Spleen (tissue), 11 donors: ENCODE measurements around the gene NFATC1. TPM values are rescaled to one million over a fixed set of nuclear protein-coding genes. Genes with fewer than 3 reads are reported as not detected.

Source experiments
- DNase-seq: peaks from one replicate; pipeline ENCODE4 v3.0.0-alpha.2; 2020
- H3K27ac ChIP-seq, 8 donors: fragments of 200-600 bp; sonication (generic) in 7 of 8; 1 replicate in 4 of 8; 2 replicates in 4 of 8; pipeline versions ENCODE4 v1.5.0 to v1.8.0; 2016 to 2021; ENCODE audit warnings: inconsistent platforms in 4 of 8, mild to moderate bottlenecking in 4 of 8, moderate library complexity in 1 of 8
- H3K27me3 ChIP-seq, 7 donors: fragments of 200-600 bp; sonication (generic) in 6 of 7; replicated peaks in 1 of 7; 1 replicate in 4 of 7; 2 replicates in 3 of 7; pipeline versions ENCODE4 v1.5.0 to v1.8.0; 2016 to 2021; ENCODE audit warnings: inconsistent platforms in 3 of 7, mild to moderate bottlenecking in 1 of 7
- H3K36me3 ChIP-seq, 6 donors: fragments of 200-600 bp; sonication (generic) in 5 of 6; 1 replicate in 4 of 6; 2 replicates in 2 of 6; pipeline versions ENCODE4 v1.5.0 to v1.8.0; 2016 to 2021; ENCODE audit warnings: inconsistent platforms in 2 of 6
- H3K4me1 ChIP-seq, 6 donors: fragments of 200-600 bp; sonication (generic) in 5 of 6; 1 replicate in 3 of 6; 2 replicates in 3 of 6; pipeline versions ENCODE4 v1.5.0 to v1.8.0; 2016 to 2021; ENCODE audit warnings: inconsistent platforms in 3 of 6
- H3K4me3 ChIP-seq, 8 donors: fragments of 200-600 bp; sonication (generic) in 7 of 8; 1 replicate in 4 of 8; 2 replicates in 4 of 8; pipeline versions ENCODE4 v1.5.0 to v1.8.0; 2016 to 2021; ENCODE audit warnings: inconsistent platforms in 4 of 8, mild to moderate bottlenecking in 4 of 8, moderate library complexity in 2 of 8
- H3K9me3 ChIP-seq, 8 donors: fragments of 200-600 bp; sonication (generic) in 7 of 8; 1 replicate in 4 of 8; 2 replicates in 4 of 8; pipeline versions ENCODE4 v1.5.0 to v1.8.0; 2016 to 2021; ENCODE audit warnings: inconsistent platforms in 4 of 8
- POLR2A ChIP-seq, 3 donors: fragments of 450-650 bp; IDR thresholded peaks; one replicate each; pipeline ENCODE4 v1.5.1; 2017; ENCODE audit warnings: antibody characterized with exemption in 3 of 3, mild to moderate bottlenecking in 1 of 3
- POLR2AphosphoS5 ChIP-seq, 3 donors: sonication (generic); formaldehyde crosslinking; IDR thresholded peaks; one replicate each; pipeline ENCODE4 v1.5.1; 2017; ENCODE audit warnings: antibody characterized with exemption in 3 of 3
- WGBS, 5 donors: extraction: QIAGEN DNeasy Blood & Tissue Kit in 3 of 5; methylation state at CpG; one replicate each; pipeline versions ENCODE4 v1.1.5 to v1.1.7; 2013 to 2018; 5-methylcytosine and 5-hydroxymethylcytosine counted together
- intact Hi-C: fragments of 100-400 bp; cut with DNase I; formaldehyde crosslinking; loops from one replicate; pipeline ENCODE4 v1.15.0; 2023; ENCODE audit warnings: low total_unique reads
- polyA plus RNA-seq, 3 donors: library from polyadenylated mRNA; stranded (reverse); fragments of 200-250 nt; gene quantifications; one replicate each; pipeline ENCODE4 v1.2.1, GENCODE V29; 2013
- total RNA-seq, 7 donors: library from RNA; depleted of rRNA in 3 of 7; stranded (reverse); fragments of >200 nt in 3 of 7; fragmentation: NEBNext Ultra II Directional in 4 of 7; extraction: Animal tissue kit (Norgen Biotek cat#: 25700) in 4 of 7; gene quantifications; one replicate each; pipeline versions ENCODE4 v1.1.0 to v1.2.1, GENCODE V29; 2016 to 2021
- TF ChIP-seq, protein P1 (sequence below), 11 experiments: fragments of 200-600 bp in 7 of 11; fragments of 450-650 bp in 4 of 11; sonication (generic) in 4 of 11; IDR thresholded peaks in 8 of 11; conservative IDR thresholded peaks in 3 of 11; 1 replicate in 7 of 11; 2 replicates in 4 of 11; pipeline versions ENCODE4 v1.4.0 to v1.8.0; 2016 to 2021; ENCODE audit warnings: antibody characterized with exemption in 11 of 11, inconsistent platforms in 4 of 11, mild to moderate bottlenecking in 1 of 11
- donor health status: healthy with polysubstance abuse.
- donor health status: DM: no; HTN: no; CAD: no; lungs with moderate emphysema.
- donor health status: DM: no; HTN: no; CAD: no.
- donor health status: Bipolar disorder and iron deficiency.
- donor health status: healthy.
- donor health status: DM: no; HTN: no; CAD: no.
- donor health status: DM: yes; HTN: yes; CAD: no.

NFATC1 gene
- total and polyA plus RNA-seq, 10 donors = 20.7 to 64.9 (median 47.4) TPM

DNA sequence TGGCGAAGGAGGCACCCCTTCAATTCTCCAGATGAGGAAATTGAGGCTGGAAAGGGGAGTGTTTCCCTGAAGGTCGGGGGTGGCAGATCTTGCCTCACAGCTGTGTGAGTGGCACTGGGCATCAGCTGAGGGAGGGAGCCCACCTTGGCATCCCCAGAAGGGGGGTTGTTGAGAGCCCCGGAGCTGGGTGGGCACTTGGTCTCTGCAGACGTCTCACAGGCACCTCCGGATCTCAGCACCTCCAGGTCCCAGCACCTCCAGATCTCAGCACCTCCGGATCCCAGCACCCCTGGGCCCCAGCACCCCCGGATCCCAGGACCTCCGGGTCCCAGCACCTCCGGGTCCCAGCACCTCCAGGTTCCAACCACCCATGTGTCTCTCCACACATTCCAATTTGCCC, 137.9 kb downstream of the NFATC1 start:
- Histone ChIP-seq H3K27me3 (no peaks in the 10 kb centered on the region), H3K9me3 (peaks cover 0 to 8% (median 2%) of the 10 kb centered on the region in 8 donors), H3K4me1 (peaks cover 0 to 13% (median 0%) of the 10 kb centered on the region in 6 donors), H3K4me3 (no peak overlapping the region), H3K36me3 (peaks cover 0 to 34% (median 6%) of the 10 kb centered on the region in 6 donors), H3K27ac (no peak overlapping the region)
- WGBS, 5 donors = 87 to 92% (median 92%) methylated on average over 7 to 9 of the region's 9 CpGs
- TF ChIP-seq POLR2A (IDR thresholded peaks at IDR 0.05) (no peak), POLR2AphosphoS5 (IDR thresholded peaks at IDR 0.05) (no peak)
- TF ChIP-seq, protein P1, sequence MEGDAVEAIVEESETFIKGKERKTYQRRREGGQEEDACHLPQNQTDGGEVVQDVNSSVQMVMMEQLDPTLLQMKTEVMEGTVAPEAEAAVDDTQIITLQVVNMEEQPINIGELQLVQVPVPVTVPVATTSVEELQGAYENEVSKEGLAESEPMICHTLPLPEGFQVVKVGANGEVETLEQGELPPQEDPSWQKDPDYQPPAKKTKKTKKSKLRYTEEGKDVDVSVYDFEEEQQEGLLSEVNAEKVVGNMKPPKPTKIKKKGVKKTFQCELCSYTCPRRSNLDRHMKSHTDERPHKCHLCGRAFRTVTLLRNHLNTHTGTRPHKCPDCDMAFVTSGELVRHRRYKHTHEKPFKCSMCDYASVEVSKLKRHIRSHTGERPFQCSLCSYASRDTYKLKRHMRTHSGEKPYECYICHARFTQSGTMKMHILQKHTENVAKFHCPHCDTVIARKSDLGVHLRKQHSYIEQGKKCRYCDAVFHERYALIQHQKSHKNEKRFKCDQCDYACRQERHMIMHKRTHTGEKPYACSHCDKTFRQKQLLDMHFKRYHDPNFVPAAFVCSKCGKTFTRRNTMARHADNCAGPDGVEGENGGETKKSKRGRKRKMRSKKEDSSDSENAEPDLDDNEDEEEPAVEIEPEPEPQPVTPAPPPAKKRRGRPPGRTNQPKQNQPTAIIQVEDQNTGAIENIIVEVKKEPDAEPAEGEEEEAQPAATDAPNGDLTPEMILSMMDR (IDR thresholded peaks at IDR 0.05 in 8 of 11, conservative IDR thresholded peaks at IDR 0.05 in 3 of 11) = no peak
- no peak for DNase-seq
- intact Hi-C loops = loop anchor here (5.0 kb wide), 1 partner anchor 151 kb away; no protein-coding TSS in a partner anchor

DNA sequence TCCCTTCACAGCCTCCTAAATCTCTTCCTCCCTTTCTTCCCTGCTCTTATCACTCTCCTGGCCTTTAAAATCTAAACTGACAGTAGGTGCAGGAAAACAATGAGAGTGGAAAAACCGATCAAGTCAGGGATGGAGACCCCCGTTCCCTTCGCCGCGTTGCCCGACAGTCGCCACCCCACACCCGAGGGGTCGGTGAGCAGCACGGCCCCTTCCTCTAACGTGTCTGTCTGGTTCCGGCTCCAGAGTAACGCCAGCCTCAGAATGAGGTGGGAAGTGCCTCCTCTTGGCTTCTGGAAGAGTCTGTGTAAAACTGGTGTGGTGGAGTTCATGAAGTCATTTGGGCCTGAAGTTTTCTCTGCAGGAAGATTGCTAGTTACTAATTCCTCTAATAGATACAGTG, 138.6 kb downstream of the NFATC1 start:
- H3K4me3 ChIP-seq = no peak overlapping the region
- DNase-seq = peak; percentile 66
- H3K9me3 ChIP-seq = peaks cover 0 to 8% (median 2%) of the 10 kb centered on the region in 8 donors
- WGBS, 5 donors = 81 to 91% (median 86%) methylated on average over 13 of the region's 13 CpGs
- peaks cover 0 to 6% (median 0%) of the 10 kb centered on the region in 6 donors for H3K4me1 ChIP-seq
- H3K36me3 ChIP-seq = peaks cover 0 to 26% (median 1%) of the 10 kb centered on the region in 6 donors
- no peak overlapping the region for H3K27ac ChIP-seq
- TF ChIP-seq POLR2AphosphoS5 (IDR thresholded peaks at IDR 0.05) = no peak
- TF ChIP-seq, protein P1 (IDR thresholded peaks at IDR 0.05 in 8 of 11, conservative IDR thresholded peaks at IDR 0.05 in 3 of 11) = no peak
- no peak for TF ChIP-seq POLR2A (IDR thresholded peaks at IDR 0.05)
- intact Hi-C loops = loop anchor here (5.0 kb wide), 1 partner anchor 152 kb away; no protein-coding TSS in a partner anchor
- no peaks in the 10 kb centered on the region for H3K27me3 ChIP-seq

DNA sequence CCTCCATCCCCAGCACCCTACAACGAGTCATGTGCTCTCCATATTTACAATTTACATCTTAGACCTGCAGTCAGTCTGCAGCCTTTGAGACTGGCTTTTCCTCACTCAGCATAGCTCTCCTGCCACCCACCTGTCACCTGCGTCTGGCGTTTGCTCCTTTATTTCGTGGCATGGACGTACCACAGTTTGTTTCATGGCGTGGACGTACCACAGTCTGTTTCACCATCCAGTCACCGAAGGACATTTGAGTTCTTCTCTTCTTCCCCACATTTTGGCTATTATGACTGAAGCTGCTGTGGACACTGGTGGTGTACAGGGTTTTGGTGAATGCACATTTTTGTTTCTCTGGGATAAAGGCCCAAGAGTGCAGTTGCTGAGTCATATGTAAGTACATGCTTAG, 142.0 kb downstream of the NFATC1 start:
- TF ChIP-seq, protein P1 (IDR thresholded peaks at IDR 0.05 in 8 of 11, conservative IDR thresholded peaks at IDR 0.05 in 3 of 11) = no peak
- 92 to 96% (median 94%) methylated on average over 8 of the region's 8 CpGs for WGBS, 5 donors
- no peak for DNase-seq

DNA sequence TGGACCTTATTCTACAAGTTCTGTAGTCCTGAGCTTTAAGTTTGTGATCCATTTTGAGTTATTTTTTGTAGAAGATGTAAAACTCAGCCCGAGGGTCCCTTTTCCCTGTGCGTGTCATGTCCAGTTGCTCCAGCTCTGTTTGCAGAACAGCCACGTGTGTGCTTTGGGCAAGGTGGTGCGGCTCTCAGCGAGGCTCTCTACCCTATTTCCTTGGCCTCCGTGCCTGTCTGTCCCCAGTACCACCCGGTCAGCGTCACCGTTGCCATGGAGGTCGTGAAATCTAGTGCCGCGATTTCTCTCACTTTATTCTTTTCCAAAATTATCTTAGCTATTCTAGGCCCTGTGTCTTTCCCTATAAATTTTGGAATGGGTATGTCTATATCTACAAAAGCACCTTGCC, 142.9 kb downstream of the NFATC1 start:
- Histone ChIP-seq H3K4me1 (no peaks in the 10 kb centered on the region), H3K4me3 (no peak overlapping the region), H3K27ac (no peak overlapping the region), H3K9me3 (peaks cover 0 to 8% (median 2%) of the 10 kb centered on the region in 8 donors), H3K36me3 (no peaks in the 10 kb centered on the region), H3K27me3 (no peaks in the 10 kb centered on the region)
- intact Hi-C loops = no loop called here
- DNase-seq = no peak
- TF ChIP-seq, protein P1 (IDR thresholded peaks at IDR 0.05 in 8 of 11, conservative IDR thresholded peaks at IDR 0.05 in 3 of 11) = no peak
- TF ChIP-seq POLR2A (IDR thresholded peaks at IDR 0.05) (no peak), POLR2AphosphoS5 (IDR thresholded peaks at IDR 0.05) (no peak)
- WGBS, 5 donors = 91 to 98% (median 93%) methylated on average over 12 of the region's 12 CpGs

More for the DNA sequence above, 142.0 kb downstream of the NFATC1 start:
- H3K27ac ChIP-seq = no peak overlapping the region
- peaks cover 0 to 8% (median 2%) of the 10 kb centered on the region in 8 donors for H3K9me3 ChIP-seq
- H3K4me3 ChIP-seq = no peak overlapping the region
- H3K36me3 ChIP-seq = peaks cover 0 to under 1% (median 0%) of the 10 kb centered on the region in 6 donors
- no peaks in the 10 kb centered on the region for H3K4me1 ChIP-seq
- intact Hi-C loops = no loop called here
- H3K27me3 ChIP-seq = no peaks in the 10 kb centered on the region
